HG03159 (cell line): Measurements from ENCODE around the gene MET.
"Not testable (repeated sequence)": the region's sequence is repeated elsewhere in the genome, so short reads cannot be mapped to it uniquely, and the experiment has no call there.

Experiments used
- ATAC-seq: cut with Tn5 transposase; IDR thresholded peaks from one replicate; pipeline ENCODE4 v1.9.1; 2021; ENCODE audit warnings: mild to moderate bottlenecking, moderate library complexity; ENCODE audit not compliant: unreplicated experiment

MET gene

GRCh38 chr7:116671681-116672595, at the start of gene MET:
MET (plus strand) TSS chr7:116672196; CDS start chr7:116699085, 26,889 bp downstream.
- ATAC-seq: peak; percentile 89

- no peak for ATAC-seq
Measured at GRCh38 chr7:116626886-116627285, 45.1 kb upstream of the MET start.

GRCh38 chr7:116629051-116629463, 42.9 kb upstream of the MET start:
- ATAC-seq: no peak

GRCh38 chr7:116630357-116630756, 41.6 kb upstream of the MET start:
- ATAC-seq: peak; percentile 97

- ATAC-seq: no peak
Measured at GRCh38 chr7:116630932-116631671, 40.9 kb upstream of the MET start.

- no peak for ATAC-seq
Measured at GRCh38 chr7:116631676-116632075, 40.3 kb upstream of the MET start.

GRCh38 chr7:116632384-116632783, 39.6 kb upstream of the MET start:
- no peak for ATAC-seq

GRCh38 chr7:116633131-116633988, 38.6 kb upstream of the MET start:
- ATAC-seq: peak; percentile 37

GRCh38 chr7:116636997-116637396, 35.0 kb upstream of the MET start:
- no peak for ATAC-seq

GRCh38 chr7:116638592-116638991, 33.4 kb upstream of the MET start:
- not testable (repeated sequence) for ATAC-seq

GRCh38 chr7:116641551-116642153, 30.3 kb upstream of the MET start:
- no peak for ATAC-seq

- not testable (repeated sequence) for ATAC-seq
Measured at GRCh38 chr7:116643148-116643547, 28.8 kb upstream of the MET start.

GRCh38 chr7:116644628-116645027, 27.4 kb upstream of the MET start:
- ATAC-seq: no peak

GRCh38 chr7:116647290-116647689, 24.7 kb upstream of the MET start:
- no peak for ATAC-seq

GRCh38 chr7:116647861-116648260, 24.1 kb upstream of the MET start:
- ATAC-seq: no peak

GRCh38 chr7:116650436-116650835, 21.6 kb upstream of the MET start:
- ATAC-seq: no peak

GRCh38 chr7:116652793-116653192, 19.2 kb upstream of the MET start:
- no peak for ATAC-seq

GRCh38 chr7:116653204-116653603, 18.8 kb upstream of the MET start:
- ATAC-seq: no peak

GRCh38 chr7:116653646-116654045, 18.4 kb upstream of the MET start:
- ATAC-seq: no peak

- ATAC-seq: not testable (repeated sequence)
Measured at GRCh38 chr7:116659248-116659647, 12.7 kb upstream of the MET start.

- ATAC-seq: no peak
Measured at GRCh38 chr7:116661865-116662264, 10.1 kb upstream of the MET start.
